Activated T-cell treated with anti-CD3 and anti-CD28 coated beads for 4 hours (primary cell): ENCODE measurements around the gene AMN1.
A peak's percentile ranks its signal among the peaks of the same experiment; 100 is the strongest.
"Not testable (repeated sequence)": the region's sequence is repeated elsewhere in the genome, so short reads cannot be mapped to it uniquely, and the experiment has no call there.

ENCODE experiments used
- DNase-seq: peaks from one replicate; pipeline ENCODE4 v3.0.0-alpha.2; 2020

The AMN1 gene

DNA sequence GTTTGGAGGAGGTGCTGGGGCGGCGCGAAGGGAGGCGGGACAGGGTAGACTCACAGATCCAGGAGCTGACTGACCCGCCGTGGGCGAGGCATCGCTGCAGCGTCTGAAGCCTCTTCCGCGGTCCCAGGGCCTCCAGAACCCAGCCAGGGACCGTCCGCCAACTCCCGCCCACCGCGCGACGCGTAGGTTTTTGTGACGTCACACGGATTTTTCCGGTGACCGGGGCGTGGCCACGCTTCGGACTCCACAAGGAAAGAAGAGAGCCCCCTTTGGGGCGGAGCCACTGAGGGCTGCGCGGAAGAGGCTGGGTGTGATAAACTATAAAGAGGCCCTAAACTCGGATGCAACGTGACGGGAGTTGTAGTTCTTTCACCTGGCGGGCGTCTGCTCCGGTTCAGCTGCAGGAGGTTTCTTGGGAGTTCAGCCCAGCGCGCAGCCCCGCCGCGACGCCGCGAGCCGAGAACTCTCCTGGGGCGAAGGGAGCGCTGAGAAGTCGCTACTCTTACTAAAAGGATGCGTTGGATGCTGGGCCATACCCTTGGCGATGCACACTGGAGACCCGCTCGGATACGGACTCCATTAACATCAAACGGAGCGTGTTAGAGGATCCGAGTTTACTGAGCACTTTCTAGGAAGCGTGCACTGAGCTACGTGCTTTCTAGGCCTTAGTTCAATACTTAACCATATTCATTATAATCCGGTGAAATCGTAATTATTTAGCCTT is at the start of gene AMN1:
Gene AMN1, minus strand, starts transcription at position 105 of the 724 bp plus-strand sequence. Its CDS starts 13 bp downstream, at position 92.
- DNase-seq: peak; percentile 99

GRCh38 chr12:31773867-31774266 is 45.0 kb upstream of the AMN1 start:
- no peak for DNase-seq

DNA sequence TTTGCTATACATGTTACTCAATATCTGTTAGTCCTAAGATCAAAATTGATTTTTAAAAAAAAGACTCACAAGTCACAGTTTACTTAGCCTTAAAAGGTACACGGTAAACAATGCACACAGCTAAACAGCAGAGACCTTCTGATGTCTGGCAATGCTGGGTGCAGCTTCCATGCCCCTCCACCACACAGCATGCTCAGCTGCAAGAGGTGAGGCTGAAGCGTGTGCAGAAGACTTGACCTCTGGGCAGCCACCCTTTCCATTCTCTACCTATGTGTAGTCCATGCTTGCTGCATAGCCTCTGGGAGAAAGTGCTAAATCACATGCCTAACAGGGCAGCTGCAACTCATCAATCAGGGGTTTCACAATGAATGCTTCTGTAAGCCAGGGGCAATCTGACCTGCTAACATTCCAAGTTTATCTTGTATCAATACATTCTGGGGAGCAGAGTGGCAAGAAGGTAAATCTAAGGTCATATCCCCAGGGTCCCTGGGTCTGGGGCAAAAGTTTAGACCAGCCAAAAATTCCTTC is 44.5 kb upstream of the AMN1 start:
- no peak for DNase-seq

GRCh38 chr12:31772685-31773222 is 43.9 kb upstream of the AMN1 start:
- DNase-seq: no peak

GRCh38 chr12:31772186-31772585 is 43.4 kb upstream of the AMN1 start:
- DNase-seq: no peak

GRCh38 chr12:31768046-31768445 is 39.2 kb upstream of the AMN1 start:
- DNase-seq: no peak

- DNase-seq: no peak
Measured at GRCh38 chr12:31765931-31766330, 37.1 kb upstream of the AMN1 start.

DNA sequence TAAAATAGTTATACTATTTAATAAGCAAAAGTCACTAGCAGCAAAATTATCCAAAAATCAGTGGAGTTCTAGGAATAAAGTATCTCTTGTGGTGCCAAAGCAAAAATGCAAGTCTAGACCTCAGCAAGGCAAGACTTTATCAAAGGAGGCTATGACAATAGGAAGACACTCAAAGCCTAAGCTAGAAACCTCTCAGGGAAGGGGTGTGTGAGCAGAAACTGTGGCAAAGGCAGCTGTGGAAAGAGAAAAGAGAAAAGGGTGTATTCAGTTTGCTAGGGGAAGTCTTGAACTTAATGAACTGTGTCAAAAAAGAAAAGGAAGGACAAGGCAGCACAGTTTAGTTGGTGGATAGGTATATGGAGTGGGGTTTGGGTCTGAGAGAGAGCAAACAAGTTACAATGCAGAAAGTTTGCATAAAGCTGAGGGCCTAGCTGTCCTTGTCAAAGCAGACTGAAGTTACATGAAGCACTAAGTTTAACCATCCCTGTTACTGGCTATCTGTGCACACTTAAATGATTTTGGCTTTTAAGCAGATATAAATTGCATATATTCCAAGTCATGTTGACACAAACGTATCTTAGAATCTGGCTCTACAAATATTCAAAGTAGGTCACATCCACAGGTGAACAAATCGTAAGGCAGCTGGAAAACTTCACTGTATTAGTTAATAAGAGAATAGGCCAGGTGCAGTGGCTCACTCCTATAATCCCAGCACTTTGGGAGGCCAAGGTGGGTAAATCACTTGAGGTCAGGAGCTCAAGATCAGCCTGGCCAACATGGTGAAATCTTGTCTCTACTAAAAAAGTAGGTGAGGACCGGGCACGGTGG is 31.0 kb upstream of the AMN1 start:
- DNase-seq: no peak

- not testable (repeated sequence) for DNase-seq
Measured at GRCh38 chr12:31758297-31758696, 29.5 kb upstream of the AMN1 start.

- no peak for DNase-seq
Measured at GRCh38 chr12:31756977-31757420, 28.2 kb upstream of the AMN1 start.

DNA sequence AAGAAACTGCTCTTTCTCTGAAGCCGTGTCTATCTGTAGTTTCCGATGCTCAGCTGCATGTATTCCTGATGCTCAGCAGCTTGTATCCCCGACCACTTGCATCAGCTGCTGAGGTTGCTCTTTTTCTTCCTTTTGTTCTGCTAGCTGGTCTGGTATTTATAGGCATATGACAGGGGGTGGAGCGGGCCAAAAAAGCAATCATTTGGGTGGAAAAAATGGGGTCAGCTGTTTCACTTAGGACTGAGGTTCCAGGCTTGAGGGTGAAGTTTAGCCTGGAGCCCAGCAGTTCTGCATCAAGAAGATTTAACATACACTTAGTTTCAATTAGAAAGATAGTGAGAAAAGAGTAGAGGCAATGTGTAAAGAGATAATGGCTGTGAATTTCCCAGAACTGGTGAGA is 23.6 kb upstream of the AMN1 start:
- DNase-seq: no peak

GRCh38 chr12:31751085-31751484 is 22.3 kb upstream of the AMN1 start:
- DNase-seq: no peak

GRCh38 chr12:31750747-31751039 is 21.9 kb upstream of the AMN1 start:
- no peak for DNase-seq

DNA sequence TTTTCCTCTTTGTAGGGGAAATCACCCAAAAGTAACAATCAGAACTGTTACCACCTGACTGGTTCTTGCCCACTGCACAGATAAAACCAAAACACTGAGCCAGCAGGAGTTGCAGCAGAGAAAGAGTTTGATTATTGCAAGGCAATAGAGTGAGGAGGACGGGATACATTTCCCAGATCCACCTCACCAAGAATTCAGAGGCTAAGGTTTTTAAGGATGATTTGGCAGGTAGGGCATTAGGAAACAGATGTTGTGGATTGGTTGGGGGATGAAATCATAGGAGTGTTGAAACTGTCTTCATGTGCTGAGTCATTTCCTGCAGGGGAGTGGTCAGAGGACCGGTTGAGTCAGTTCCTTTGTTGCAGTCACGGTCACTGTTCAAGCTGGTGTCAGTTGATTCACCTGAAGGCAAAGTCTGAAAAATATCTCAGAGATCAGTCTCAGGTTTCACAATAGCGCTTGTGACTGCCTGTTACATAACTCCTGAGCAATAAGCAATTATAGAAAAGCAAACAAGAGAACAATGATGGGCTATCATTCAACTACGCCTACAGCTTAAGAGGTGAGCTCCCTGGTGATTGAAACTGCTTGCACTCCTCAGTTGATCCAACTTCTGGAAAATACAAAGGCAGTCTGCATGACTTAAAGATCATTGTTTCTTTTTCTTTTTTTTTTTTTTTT is 20.3 kb upstream of the AMN1 start:
- DNase-seq: peak; percentile 48

DNA sequence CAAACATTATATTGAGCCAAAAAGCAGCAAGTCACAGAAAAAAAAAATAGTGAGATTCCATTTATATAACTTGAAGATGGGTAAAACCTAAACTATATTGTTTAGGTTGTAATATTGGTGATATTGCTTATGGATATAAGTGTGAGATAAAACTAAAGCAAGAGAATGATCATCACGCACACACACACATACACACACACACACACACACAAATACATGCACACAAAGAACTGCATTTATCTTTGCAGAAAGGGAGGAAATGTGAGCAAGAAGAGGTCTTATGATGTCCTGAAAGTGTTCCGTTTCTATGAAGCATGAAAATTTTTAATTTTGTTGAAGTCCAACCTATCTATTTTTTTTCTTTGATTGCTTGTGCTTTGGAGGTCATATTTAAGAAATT is 16.4 kb upstream of the AMN1 start:
- no peak for DNase-seq

- not testable (repeated sequence) for DNase-seq
Measured at GRCh38 chr12:31744363-31744762, 15.5 kb upstream of the AMN1 start.

DNA sequence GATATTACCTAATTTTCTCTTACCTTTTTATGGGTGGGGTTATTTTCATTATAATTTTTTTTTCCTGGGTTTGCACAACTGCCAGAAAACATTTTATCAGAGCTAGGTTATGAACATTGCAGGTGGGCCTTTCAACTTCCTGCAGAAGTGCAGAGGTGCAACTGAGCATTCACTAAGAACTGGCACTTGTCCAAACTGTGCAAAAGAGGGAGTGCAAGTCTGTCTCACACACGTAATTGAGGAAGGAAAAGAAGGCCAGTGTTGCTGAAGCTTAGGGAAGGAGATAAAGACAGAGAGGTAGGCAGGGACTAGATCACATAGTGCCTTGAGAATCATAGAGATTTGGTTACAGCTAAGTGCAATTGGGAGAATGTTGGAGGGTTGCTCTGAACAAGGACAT is 14.1 kb upstream of the AMN1 start:
- no peak for DNase-seq

DNA sequence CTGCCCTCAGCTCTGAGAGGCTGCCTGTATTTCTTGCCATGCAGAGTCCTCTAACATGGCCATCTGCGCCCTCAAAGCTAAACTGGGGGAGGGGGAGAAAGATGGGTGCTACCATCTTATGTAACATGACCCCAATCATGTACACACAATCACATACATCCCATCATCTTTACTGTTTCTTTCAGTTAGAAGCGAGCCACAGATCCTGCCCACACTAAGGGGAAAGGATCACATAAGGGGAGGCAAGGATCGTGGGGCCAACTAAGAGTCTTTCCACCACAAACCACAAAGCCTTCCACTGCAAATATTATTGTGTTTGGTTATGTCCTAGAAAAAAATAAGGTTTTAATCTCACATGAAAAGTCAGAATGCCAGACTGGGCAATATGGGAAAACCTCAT is 11.8 kb upstream of the AMN1 start:
- DNase-seq: no peak

- no peak for DNase-seq
Measured at GRCh38 chr12:31737763-31738162, 8.9 kb upstream of the AMN1 start.

DNA sequence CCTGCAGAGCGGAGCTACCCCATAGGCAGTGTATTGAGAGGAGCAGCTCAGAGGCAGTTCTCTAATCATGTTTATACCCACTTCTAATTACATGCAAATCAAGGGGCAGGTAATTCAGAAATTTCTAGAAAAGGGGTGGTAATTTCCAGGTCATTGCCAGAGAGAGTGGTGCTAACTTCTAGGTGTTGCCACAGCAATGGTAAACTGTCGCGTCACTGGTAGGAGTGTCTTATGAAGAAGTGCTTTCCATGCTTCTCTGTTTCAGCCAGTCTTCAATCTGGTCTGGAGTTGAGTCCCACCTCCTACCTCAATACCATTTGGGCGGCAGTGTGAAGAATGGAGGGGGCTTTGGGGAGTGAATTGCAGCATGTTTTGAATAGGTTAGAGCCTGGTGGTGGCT is 8.5 kb upstream of the AMN1 start:
- no peak for DNase-seq

GRCh38 chr12:31736472-31736871 is 7.7 kb upstream of the AMN1 start:
- peak; percentile 55 for DNase-seq

DNA sequence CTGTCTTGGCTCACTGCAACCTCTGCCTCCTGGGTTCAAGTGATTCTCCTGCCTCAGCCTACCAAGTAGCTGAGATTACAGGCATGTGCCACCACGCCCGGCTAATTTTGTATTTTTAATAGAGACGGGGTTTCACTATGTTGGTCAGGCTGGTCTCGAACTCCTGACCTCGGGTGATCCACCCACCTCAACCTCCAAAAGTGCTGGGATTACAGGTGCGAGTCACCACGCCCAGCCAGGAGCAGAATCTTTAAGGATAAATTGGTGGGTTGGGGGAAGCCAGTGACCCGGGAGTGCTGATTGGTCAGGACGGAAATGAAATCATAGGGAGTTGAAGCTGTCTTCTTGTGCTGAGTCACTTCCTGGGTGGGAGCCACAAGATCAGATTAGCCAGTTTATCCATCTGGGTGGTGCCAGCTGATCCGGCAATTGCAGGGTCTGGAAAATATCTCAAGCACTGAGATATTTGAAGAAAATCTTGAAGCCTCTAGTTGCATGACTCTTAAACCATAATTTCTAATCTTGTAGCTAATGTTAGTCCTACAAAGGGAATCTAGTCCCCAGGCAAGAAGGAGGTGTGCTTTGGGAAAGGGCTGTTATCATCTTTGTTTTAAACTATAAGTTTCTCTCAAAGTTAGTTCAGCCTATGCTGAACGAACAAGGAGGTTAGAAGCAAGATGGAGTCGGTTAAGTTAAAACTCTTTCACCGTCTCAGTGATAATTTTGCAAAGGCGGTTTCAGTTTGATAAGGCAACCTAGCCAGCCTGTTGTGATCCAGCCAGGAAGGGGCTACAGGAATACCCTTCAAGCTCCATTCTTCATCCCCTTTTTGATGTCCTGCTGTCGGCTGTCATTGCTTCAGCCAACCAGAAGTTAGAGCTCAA is 5.0 kb upstream of the AMN1 start:
- DNase-seq: not testable (repeated sequence)
